GM19193 (cell line): ENCODE data around the gene EPM2A.

Source experiments
- POLR2A ChIP-seq: IDR thresholded peaks from 4 replicates; pipeline ENCODE4 v1.6.1; 2011; ENCODE audit not compliant: insufficient read depth, insufficient read length; ENCODE audit errors: extremely low read depth

EPM2A gene

GRCh38 chr6:145602726-145603326, 132.5 kb downstream of the EPM2A start:
- TF ChIP-seq POLR2A: no peak

DNA sequence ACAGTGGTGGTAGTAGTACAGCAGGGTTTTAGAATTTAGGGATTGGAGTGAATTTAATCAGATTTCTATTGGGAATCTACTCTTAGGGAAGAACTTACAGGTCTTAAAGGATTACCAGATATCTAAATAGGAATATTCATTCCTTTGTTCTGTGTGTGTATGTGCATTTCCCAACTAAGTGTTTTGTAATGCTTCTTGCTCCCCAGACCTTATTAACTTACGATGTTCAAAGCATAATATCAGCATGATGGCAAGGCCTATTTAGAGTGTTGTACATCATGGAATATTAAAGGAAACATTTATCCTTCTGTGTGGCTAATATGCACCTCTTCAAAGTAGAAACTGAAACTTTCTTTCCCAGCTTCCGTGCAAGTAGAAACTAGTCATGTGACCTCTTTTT, 133.9 kb downstream of the EPM2A start:
- no peak for TF ChIP-seq POLR2A

GRCh38 chr6:145600299-145600698, 135.0 kb downstream of the EPM2A start:
- TF ChIP-seq POLR2A: no peak

GRCh38 chr6:145588981-145589380, 146.3 kb downstream of the EPM2A start:
- TF ChIP-seq POLR2A: no peak

GRCh38 chr6:145587334-145587733, 148.0 kb downstream of the EPM2A start:
- no peak for TF ChIP-seq POLR2A

DNA sequence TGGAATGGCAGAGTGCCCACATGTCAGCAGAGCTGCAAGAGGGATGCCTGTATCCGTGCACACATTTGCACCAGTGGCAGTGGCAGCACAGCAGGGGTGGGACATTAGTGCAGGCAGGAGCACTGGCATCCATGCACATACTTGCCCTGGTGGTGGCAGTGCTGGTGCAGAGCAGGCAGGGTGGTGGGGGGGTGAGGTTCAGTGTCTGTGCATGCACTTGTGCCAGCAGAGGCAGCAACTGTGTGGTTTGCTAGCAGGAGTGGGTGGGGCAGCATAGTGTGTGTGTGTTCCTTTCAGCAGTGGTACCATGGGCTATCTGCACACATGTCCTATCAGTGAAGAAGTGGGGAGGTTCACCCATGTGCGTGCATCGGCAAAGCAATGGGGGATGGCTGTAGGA, 151.6 kb downstream of the EPM2A start:
- TF ChIP-seq POLR2A: no peak
